Activated B cell treated with CpG ODN at 0.5 μM for 24 hours (primary cell): ENCODE results near the gene SNAI1. TPM values are rescaled to one million over a fixed set of nuclear protein-coding genes. Genes with fewer than 3 reads are reported as not detected.

Source experiments
- ATAC-seq: fragments of 200-7000 bp; cut with Tn5 transposase; one replicate; pipeline ENCODE4 v1.10.0; 2021; ENCODE audit warnings: low read depth, mild to moderate bottlenecking, moderate library complexity
- CTCF ChIA-PET: fragments of 350-600 bp; sonication (Branson Sonifier 250); formaldehyde crosslinking; loops from one replicate; lab custom pipeline; 2021; ENCODE audit warnings: antibody characterized with exemption; lab: Charles Lee
- POLR2A ChIA-PET: fragments of 350-600 bp; sonication (Branson Sonifier 250); formaldehyde crosslinking; loops from one replicate; lab custom pipeline; 2021; ENCODE audit warnings: antibody characterized with exemption; lab: Charles Lee
- DNase-seq: peaks from one replicate; pipeline ENCODE4 v3.0.0; 2022
- H3K27ac Mint-ChIP-seq: one replicate; pipeline ENCODE4 v1.8.0; 2020; ENCODE audit warnings: mixed read lengths
- H3K27me3 Mint-ChIP-seq: one replicate; pipeline ENCODE4 v1.8.0; 2021; ENCODE audit warnings: mixed read lengths
- H3K36me3 Mint-ChIP-seq: one replicate; pipeline ENCODE4 v1.8.0; 2021; ENCODE audit warnings: low read depth, mixed read lengths
- H3K4me1 Mint-ChIP-seq: one replicate; pipeline ENCODE4 v1.8.0; 2021; ENCODE audit warnings: mixed read lengths
- H3K4me3 Mint-ChIP-seq: one replicate; pipeline ENCODE4 v1.8.0; 2020; ENCODE audit warnings: mild to moderate bottlenecking, mixed read lengths
- H3K9me3 Mint-ChIP-seq: one replicate; pipeline ENCODE4 v1.8.0; 2020; ENCODE audit warnings: mixed read lengths
- intact Hi-C: fragments of 100-400 bp; cut with micrococcal nuclease; formaldehyde crosslinking; loops from one replicate; pipeline ENCODE4 v1.15.1; 2024
- total RNA-seq: library from RNA; stranded (reverse); gene quantifications from 2 replicates; pipeline ENCODE4 v1.2.3, GENCODE V29; 2022
- TF ChIP-seq, protein P1 (sequence below): fragments of 200-600 bp; IDR thresholded peaks from one replicate; pipeline ENCODE4 v1.8.0; 2022; ENCODE audit warnings: antibody characterized with exemption, mild to moderate bottlenecking

The SNAI1 gene
- total RNA-seq, 1 donor from 2014 or later = 0.67 TPM

DNA sequence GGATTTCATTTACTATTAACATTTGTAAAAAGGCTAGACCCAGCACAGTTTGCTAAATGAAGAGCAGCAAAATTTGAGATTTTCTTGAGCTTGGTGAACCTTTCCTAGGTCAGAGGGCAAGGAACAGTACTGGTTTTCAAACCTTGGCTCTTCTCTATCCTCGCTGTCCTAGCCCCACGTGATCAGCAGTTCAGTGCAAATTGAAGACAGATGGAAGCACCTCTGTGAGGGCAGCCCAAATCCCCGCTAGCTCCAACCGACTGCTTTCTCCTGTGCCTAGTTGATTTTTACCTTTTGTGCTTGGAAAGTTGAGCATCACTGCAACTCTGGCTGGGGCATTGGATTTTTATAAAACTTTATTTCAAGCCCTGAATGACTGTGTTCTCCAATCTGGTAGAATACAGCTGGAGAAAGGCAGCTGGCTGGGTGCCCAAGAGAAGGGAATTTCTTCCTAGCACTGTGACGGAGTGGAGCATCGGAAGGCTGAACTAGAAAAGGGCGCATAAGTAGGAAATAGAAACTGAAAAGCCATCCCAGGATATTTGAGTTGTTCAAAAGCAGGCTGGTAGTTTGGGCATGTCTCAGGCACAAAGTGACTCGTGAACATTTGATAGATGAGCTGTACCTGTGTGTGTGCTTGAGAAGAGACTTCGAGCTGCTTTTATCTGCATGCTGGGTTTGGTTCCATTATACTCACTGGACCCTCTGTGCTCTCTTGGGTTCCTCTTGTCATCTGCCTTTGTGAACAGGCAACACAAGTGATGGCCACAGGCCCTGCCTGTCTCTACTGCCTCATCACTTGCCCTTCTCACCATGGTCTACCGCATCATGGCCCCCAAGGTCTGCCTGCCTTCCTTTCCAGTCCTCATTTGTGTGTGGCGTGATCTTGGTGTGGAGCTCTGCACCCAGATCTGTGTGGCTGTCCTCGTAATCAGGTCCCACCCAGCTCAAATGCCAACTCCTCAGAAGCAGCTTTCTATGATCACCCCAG lies 44.3 kb upstream of the SNAI1 start:
- TF ChIP-seq, protein P1, sequence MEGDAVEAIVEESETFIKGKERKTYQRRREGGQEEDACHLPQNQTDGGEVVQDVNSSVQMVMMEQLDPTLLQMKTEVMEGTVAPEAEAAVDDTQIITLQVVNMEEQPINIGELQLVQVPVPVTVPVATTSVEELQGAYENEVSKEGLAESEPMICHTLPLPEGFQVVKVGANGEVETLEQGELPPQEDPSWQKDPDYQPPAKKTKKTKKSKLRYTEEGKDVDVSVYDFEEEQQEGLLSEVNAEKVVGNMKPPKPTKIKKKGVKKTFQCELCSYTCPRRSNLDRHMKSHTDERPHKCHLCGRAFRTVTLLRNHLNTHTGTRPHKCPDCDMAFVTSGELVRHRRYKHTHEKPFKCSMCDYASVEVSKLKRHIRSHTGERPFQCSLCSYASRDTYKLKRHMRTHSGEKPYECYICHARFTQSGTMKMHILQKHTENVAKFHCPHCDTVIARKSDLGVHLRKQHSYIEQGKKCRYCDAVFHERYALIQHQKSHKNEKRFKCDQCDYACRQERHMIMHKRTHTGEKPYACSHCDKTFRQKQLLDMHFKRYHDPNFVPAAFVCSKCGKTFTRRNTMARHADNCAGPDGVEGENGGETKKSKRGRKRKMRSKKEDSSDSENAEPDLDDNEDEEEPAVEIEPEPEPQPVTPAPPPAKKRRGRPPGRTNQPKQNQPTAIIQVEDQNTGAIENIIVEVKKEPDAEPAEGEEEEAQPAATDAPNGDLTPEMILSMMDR = no peak
- Mint-ChIP-seq H3K4me3 (peak overlapping the region; percentile 26), H3K27ac (peak overlapping the region; percentile 63), H3K27me3 (no peaks in the 10 kb centered on the region), H3K36me3 (peaks cover 45% of the 10 kb centered on the region), H3K9me3 (no peaks in the 10 kb centered on the region), H3K4me1 (peaks cover 61% of the 10 kb centered on the region)
- DNase-seq (no peak), ATAC-seq (no peak)
- ChIA-PET POLR2A (interaction anchor here (0.7 to 4.5 kb wide), 3 partner anchors 15 to 661 kb away, joined by 4 to 45 read pairs (median 9); partner anchors contain the start of gene SPATA2), CTCF (interaction anchor here (0.7 to 1.3 kb wide), 3 partner anchors 9 to 50 kb away, joined by 3 to 4 read pairs (median 3); no protein-coding TSS in a partner anchor)
- intact Hi-C loops = no loop called here

DNA sequence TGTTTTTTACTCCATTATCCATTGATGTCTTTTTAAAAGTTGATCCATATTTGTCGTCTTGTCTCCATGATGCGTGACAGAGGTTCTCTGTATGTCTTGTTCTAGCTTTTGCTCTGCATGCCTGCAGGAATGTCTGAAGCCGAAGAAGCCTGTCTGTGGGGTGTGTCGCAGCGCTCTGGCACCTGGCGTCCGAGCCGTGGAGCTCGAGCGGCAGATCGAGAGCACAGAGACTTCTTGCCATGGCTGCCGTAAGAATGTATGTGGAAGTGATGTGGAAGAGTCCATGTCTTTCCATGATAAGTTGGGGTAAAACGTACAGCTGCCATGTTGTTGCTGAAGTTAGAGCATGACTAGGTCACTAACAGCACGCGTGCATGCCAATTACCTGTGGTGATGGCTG lies 41.3 kb upstream of the SNAI1 start:
- TF ChIP-seq, protein P1 = no peak
- Mint-ChIP-seq H3K27me3 (no peaks in the 10 kb centered on the region), H3K36me3 (peaks cover 67% of the 10 kb centered on the region), H3K4me3 (no peak overlapping the region), H3K27ac (no peak overlapping the region), H3K4me1 (peaks cover 43% of the 10 kb centered on the region), H3K9me3 (no peaks in the 10 kb centered on the region)
- CTCF ChIA-PET = no interaction called here
- POLR2A ChIA-PET = no interaction called here
- ATAC-seq = no peak
- no peak for DNase-seq
- intact Hi-C loops = no loop called here

DNA sequence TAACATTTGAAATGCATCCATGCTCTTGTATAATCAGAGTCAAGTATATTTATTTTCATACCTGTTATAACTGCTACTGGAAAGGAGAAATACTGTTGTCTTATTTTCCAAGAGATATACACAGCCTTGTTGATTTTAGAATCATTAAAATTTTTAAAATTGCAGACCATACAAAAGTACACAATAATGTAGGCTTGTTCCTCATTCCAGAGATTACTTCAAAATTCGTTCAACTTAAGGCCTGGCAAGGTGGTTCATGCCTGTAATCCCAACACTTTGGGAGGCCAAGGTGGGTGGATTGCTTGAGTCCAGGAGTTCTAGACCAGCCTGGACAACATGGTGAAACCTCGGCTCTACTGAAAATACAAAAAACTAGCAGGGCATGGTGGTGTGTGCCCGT lies 40.5 kb upstream of the SNAI1 start:
- Mint-ChIP-seq H3K9me3 (no peaks in the 10 kb centered on the region), H3K4me3 (no peak overlapping the region), H3K36me3 (peaks cover 71% of the 10 kb centered on the region), H3K4me1 (peaks cover 36% of the 10 kb centered on the region), H3K27me3 (no peaks in the 10 kb centered on the region), H3K27ac (no peak overlapping the region)
- POLR2A ChIA-PET = no interaction called here
- TF ChIP-seq, protein P1 = no peak
- intact Hi-C loops = no loop called here
- no peak for DNase-seq
- CTCF ChIA-PET = no interaction called here
- ATAC-seq = no peak

DNA sequence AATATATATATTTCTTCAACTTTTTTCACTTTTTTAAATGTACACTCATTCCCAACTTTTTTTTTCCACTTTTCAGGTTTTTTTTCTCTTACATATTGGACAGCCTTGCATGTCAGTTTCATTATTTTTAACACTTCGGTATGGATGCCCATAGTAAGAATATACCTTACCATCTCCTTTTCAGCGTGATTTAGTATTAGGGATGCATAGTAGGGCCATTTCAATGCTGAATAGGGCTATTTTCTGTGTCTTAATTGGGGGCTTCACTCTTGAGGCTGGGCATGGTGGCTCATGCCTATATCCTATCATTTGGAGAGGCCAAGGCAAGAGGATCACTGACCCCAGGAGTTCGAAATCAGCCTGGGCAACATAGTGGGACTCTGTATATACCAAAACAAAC lies 39.8 kb upstream of the SNAI1 start:
- DNase-seq (no peak), ATAC-seq (no peak)
- ChIA-PET CTCF (no interaction called here), POLR2A (interaction anchor here (0.7 kb wide), 1 partner anchor 257 kb away, joined by 4 read pairs; no protein-coding TSS in a partner anchor)
- Mint-ChIP-seq H3K4me3 (no peak overlapping the region), H3K36me3 (peaks cover 73% of the 10 kb centered on the region), H3K27me3 (no peaks in the 10 kb centered on the region), H3K4me1 (peaks cover 30% of the 10 kb centered on the region), H3K9me3 (no peaks in the 10 kb centered on the region), H3K27ac (no peak overlapping the region)
- intact Hi-C loops = no loop called here
- TF ChIP-seq, protein P1 = no peak

DNA sequence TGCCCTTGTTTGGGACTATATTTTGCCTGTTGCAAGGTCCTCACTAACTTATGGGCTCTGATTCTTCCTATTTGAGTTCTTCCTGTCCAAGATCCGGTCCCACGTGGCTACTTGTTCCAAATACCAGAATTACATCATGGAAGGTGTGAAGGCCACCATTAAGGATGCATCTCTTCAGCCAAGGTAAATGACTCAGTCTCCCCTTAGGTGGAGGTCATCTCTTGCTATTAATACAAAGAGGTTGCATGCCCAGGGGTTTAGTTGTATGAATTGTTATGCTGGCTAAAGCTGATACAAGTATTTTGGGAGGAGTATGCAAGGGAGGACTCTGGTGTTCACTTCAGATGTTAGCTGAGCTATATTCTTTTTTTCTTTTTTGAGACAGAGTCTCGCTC lies 37.5 kb upstream of the SNAI1 start:
- TF ChIP-seq, protein P1 = no peak

More for the DNA sequence above, 37.5 kb upstream of the SNAI1 start:
- intact Hi-C loops = no loop called here
- Mint-ChIP-seq H3K9me3 (no peaks in the 10 kb centered on the region), H3K36me3 (peaks cover 79% of the 10 kb centered on the region), H3K4me3 (no peak overlapping the region), H3K27me3 (no peaks in the 10 kb centered on the region), H3K4me1 (peaks cover 9% of the 10 kb centered on the region), H3K27ac (no peak overlapping the region)
- POLR2A ChIA-PET = no interaction called here
- CTCF ChIA-PET = no interaction called here
- no peak for ATAC-seq
- DNase-seq = no peak
